ENCODE measurements around the gene SLITRK3.

Gene SLITRK3
- total RNA-seq: 0 to 0.13 reads per million in 2 donors

GRCh38 chr3:165195640-165196576, at the start of gene SLITRK3:
SLITRK3 (minus strand) TSS chr3:165196384; CDS start chr3:165190830, 5,554 bp downstream.
- no peak for DNase-seq

GRCh38 chr3:165243597-165243996, 47.4 kb upstream of the SLITRK3 start:
- no peak for DNase-seq

- no peak for DNase-seq
Measured at GRCh38 chr3:165233501-165234195, 37.5 kb upstream of the SLITRK3 start.

- DNase-seq: no peak
Measured at GRCh38 chr3:165225604-165226003, 29.4 kb upstream of the SLITRK3 start.

GRCh38 chr3:165217739-165218138, 21.6 kb upstream of the SLITRK3 start:
- DNase-seq: no peak

GRCh38 chr3:165212580-165212979, 16.4 kb upstream of the SLITRK3 start:
- DNase-seq: no peak

GRCh38 chr3:165211721-165212120, 15.5 kb upstream of the SLITRK3 start:
- no peak for DNase-seq

- DNase-seq: no peak
Measured at GRCh38 chr3:165210727-165211126, 14.5 kb upstream of the SLITRK3 start.

GRCh38 chr3:165210132-165210531, 13.9 kb upstream of the SLITRK3 start:
- no peak for DNase-seq

GRCh38 chr3:165206454-165207266, 10.5 kb upstream of the SLITRK3 start:
- peak; percentile 8 for DNase-seq

GRCh38 chr3:165204445-165204844, 8.3 kb upstream of the SLITRK3 start:
- DNase-seq: no peak

- no peak for DNase-seq
Measured at GRCh38 chr3:165202995-165203394, 6.8 kb upstream of the SLITRK3 start.

- DNase-seq: no peak
Measured at GRCh38 chr3:165201964-165202363, 5.8 kb upstream of the SLITRK3 start.

- no peak for DNase-seq
Measured at GRCh38 chr3:165197481-165197800, 1.3 kb upstream of the SLITRK3 start.

- no peak for DNase-seq
Measured at GRCh38 chr3:165196577-165197480, 645 bp upstream of the SLITRK3 start.

- no peak for DNase-seq
Measured at GRCh38 chr3:165195241-165195639, 944 bp downstream of the SLITRK3 start.

GRCh38 chr3:165194511-165195240, 1.5 kb downstream of the SLITRK3 start:
- no peak for DNase-seq

GRCh38 chr3:165193366-165194254, 2.6 kb downstream of the SLITRK3 start:
- no peak for DNase-seq

- no peak for DNase-seq
Measured at GRCh38 chr3:165192610-165193192, 3.5 kb downstream of the SLITRK3 start.

GRCh38 chr3:165191491-165191890, 4.7 kb downstream of the SLITRK3 start:
- no peak for DNase-seq
